Panc1 (cell line): Measurements from ENCODE around the gene MAP3K13.

Experiments
- CTCF ChIP-seq: fragments of 450-650 bp; IDR thresholded peaks from 2 replicates; pipeline ENCODE4 v1.5.1; 2017; ENCODE audit warnings: mild to moderate bottlenecking
- POLR2AphosphoS5 ChIP-seq: IDR thresholded peaks from 2 replicates; pipeline ENCODE4 v1.6.1; 2012; ENCODE audit warnings: mild to moderate bottlenecking, low read depth, low read length, moderate library complexity
- REST ChIP-seq, 2 experiments: IDR thresholded peaks; 2 replicates each; pipeline ENCODE4 v1.6.1; 2011 to 2012; ENCODE audit warnings: low read depth in 2 of 2, control low read depth in 1 of 2, low read length in 1 of 2, mild to moderate bottlenecking in 1 of 2, moderate library complexity in 1 of 2; ENCODE audit not compliant: insufficient read depth in 1 of 2
- SIN3A ChIP-seq: IDR thresholded peaks from 2 replicates; pipeline ENCODE4 v1.6.1; 2012; ENCODE audit warnings: low read depth, mild to moderate bottlenecking, low read length, moderate library complexity, borderline replicate concordance; ENCODE audit not compliant: insufficient read depth

- TF ChIP-seq CTCF (no peak), POLR2AphosphoS5 (no peak), REST (IDR thresholded peaks at IDR 0.05; ENCODE audit: insufficient read depth in 1 of 2, low read depth in 2 of 2, low read length in 1 of 2) (no peak), SIN3A (no peak)
Observed at GRCh38 chr3:185490241-185490640, 127.3 kb downstream of the MAP3K13 start.
